ENCODE data around the gene PIEZO2. TPM values are rescaled to one million over a fixed set of nuclear protein-coding genes. Genes with fewer than 3 reads are reported as not detected.

Gene PIEZO2
- polyA plus RNA-seq, 1 donor (not counting 4 experiments of a cell fraction or from before 2014, with no cell fraction given) = not detected

GRCh38 chr18:10715791-10716190 lies 433.6 kb downstream of the PIEZO2 start:
- peak overlapping the region; percentile 69 for H3K4me2 ChIP-seq (ENCODE audit: control insufficient read depth, extremely low read depth, insufficient read depth, low read depth, low read length)
- H3K9ac ChIP-seq (ENCODE audit: control insufficient read depth, extremely low read depth, insufficient read depth, low read length) = no peak overlapping the region
- H3K79me2 ChIP-seq (ENCODE audit: control insufficient read depth, insufficient read depth, low read length) = no peaks in the 10 kb centered on the region
- no peaks in the 10 kb centered on the region for H3K9me3 ChIP-seq (ENCODE audit: control insufficient read depth, low read depth, low read length)
- peak overlapping the region; percentile 19 for H3K27ac ChIP-seq (ENCODE audit: control insufficient read depth, insufficient read depth, low read length)
- H3K27me3 ChIP-seq (ENCODE audit: control insufficient read depth, extremely low read depth, insufficient read depth, low read length) = no peaks in the 10 kb centered on the region
- no peaks in the 10 kb centered on the region for H3K9me1 ChIP-seq (ENCODE audit: control insufficient read depth, extremely low read depth, insufficient read depth, low read length)
- DNase-seq (ENCODE audit: low read depth, low spot score) (peak; percentile 11), FAIRE-seq (peak; percentile 87)
- no peaks in the 10 kb centered on the region for H4K20me1 ChIP-seq (ENCODE audit: control insufficient read depth, extremely low read depth, insufficient read depth, low read length)
- dilution Hi-C loops (cut with MboI; ENCODE audit: extremely low pct_ligation_motif_present, low sequenced_read_pairs) = no loop called here
- H3K4me1 ChIP-seq (ENCODE audit: control insufficient read depth, extremely low read depth, insufficient read depth, low read length) = peaks cover 11% of the 10 kb centered on the region
- H3K36me3 ChIP-seq (ENCODE audit: control insufficient read depth in 2 of 2, extremely low read depth in 1 of 2, insufficient read depth in 2 of 2, low read length in 2 of 2) = no peaks in the 10 kb centered on the region
- TF ChIP-seq, protein P1, sequence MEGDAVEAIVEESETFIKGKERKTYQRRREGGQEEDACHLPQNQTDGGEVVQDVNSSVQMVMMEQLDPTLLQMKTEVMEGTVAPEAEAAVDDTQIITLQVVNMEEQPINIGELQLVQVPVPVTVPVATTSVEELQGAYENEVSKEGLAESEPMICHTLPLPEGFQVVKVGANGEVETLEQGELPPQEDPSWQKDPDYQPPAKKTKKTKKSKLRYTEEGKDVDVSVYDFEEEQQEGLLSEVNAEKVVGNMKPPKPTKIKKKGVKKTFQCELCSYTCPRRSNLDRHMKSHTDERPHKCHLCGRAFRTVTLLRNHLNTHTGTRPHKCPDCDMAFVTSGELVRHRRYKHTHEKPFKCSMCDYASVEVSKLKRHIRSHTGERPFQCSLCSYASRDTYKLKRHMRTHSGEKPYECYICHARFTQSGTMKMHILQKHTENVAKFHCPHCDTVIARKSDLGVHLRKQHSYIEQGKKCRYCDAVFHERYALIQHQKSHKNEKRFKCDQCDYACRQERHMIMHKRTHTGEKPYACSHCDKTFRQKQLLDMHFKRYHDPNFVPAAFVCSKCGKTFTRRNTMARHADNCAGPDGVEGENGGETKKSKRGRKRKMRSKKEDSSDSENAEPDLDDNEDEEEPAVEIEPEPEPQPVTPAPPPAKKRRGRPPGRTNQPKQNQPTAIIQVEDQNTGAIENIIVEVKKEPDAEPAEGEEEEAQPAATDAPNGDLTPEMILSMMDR (optimal IDR thresholded peaks at IDR 0.05 in 1 of 3, IDR thresholded peaks at IDR 0.05 in 1 of 3, conservative IDR thresholded peaks at IDR 0.05 in 1 of 3; ENCODE audit: extremely low read depth in 1 of 3, insufficient read depth in 2 of 3, low read length in 3 of 3) = no peak
- TF ChIP-seq EZH2 (IDR thresholded peaks at IDR 0.05; ENCODE audit: low read length) = no peak
- peak overlapping the region in 1 of 3 experiments; percentile 15 for H3K4me3 ChIP-seq (ENCODE audit: control insufficient read depth in 2 of 3, extremely low read depth in 1 of 3, insufficient read depth in 2 of 3, low read depth in 1 of 3, low read length in 3 of 3)
- H2AFZ ChIP-seq (ENCODE audit: control insufficient read depth, low read length) = peak overlapping the region; percentile 71

DNA sequence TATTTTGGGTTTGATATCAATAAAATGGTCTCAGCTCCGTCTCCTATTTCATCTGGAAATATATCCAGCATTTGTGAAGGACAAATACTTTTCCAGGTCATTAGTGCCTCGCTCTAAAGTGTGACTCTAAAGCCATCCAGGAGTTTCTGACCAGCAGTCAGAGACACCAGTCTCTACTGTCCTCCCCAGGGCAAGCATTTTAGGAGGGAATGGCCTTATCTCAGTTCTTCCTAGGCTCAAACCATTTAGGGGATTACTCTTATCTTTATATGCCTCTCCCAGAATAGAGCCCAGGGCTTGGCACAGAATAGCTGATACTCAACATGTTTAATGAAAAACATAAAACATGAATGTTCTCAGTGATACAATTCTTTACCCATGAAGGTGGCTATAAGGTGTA lies 436.0 kb downstream of the PIEZO2 start:
- dilution Hi-C loops (cut with MboI; ENCODE audit: extremely low pct_ligation_motif_present, low sequenced_read_pairs) = no loop called here
- TF ChIP-seq EZH2 (IDR thresholded peaks at IDR 0.05; ENCODE audit: low read length) = no peak
- TF ChIP-seq, protein P1 (optimal IDR thresholded peaks at IDR 0.05 in 1 of 3, IDR thresholded peaks at IDR 0.05 in 1 of 3, conservative IDR thresholded peaks at IDR 0.05 in 1 of 3; ENCODE audit: extremely low read depth in 1 of 3, insufficient read depth in 2 of 3, low read length in 3 of 3) = no peak
- Histone ChIP-seq H3K27me3 (ENCODE audit: control insufficient read depth, extremely low read depth, insufficient read depth, low read length) (no peaks in the 10 kb centered on the region), H2AFZ (ENCODE audit: control insufficient read depth, low read length) (no peak overlapping the region), H4K20me1 (ENCODE audit: control insufficient read depth, extremely low read depth, insufficient read depth, low read length) (no peaks in the 10 kb centered on the region), H3K36me3 (ENCODE audit: control insufficient read depth in 2 of 2, extremely low read depth in 1 of 2, insufficient read depth in 2 of 2, low read length in 2 of 2) (no peaks in the 10 kb centered on the region), H3K79me2 (ENCODE audit: control insufficient read depth, insufficient read depth, low read length) (no peaks in the 10 kb centered on the region), H3K4me3 (ENCODE audit: control insufficient read depth in 2 of 3, extremely low read depth in 1 of 3, insufficient read depth in 2 of 3, low read depth in 1 of 3, low read length in 3 of 3) (no peak overlapping the region), H3K4me2 (ENCODE audit: control insufficient read depth, extremely low read depth, insufficient read depth, low read depth, low read length) (no peak overlapping the region), H3K9me1 (ENCODE audit: control insufficient read depth, extremely low read depth, insufficient read depth, low read length) (no peaks in the 10 kb centered on the region), H3K27ac (ENCODE audit: control insufficient read depth, insufficient read depth, low read length) (no peak overlapping the region), H3K9ac (ENCODE audit: control insufficient read depth, extremely low read depth, insufficient read depth, low read length) (no peak overlapping the region), H3K9me3 (ENCODE audit: control insufficient read depth, low read depth, low read length) (no peaks in the 10 kb centered on the region), H3K4me1 (ENCODE audit: control insufficient read depth, extremely low read depth, insufficient read depth, low read length) (peaks cover 11% of the 10 kb centered on the region)
- no peak for DNase-seq (ENCODE audit: low read depth, low spot score)
- FAIRE-seq = no peak

All from keratinocyte (primary cell).